NT2/D1 (cell line): Measurements from ENCODE around the gene PSME4.

Source experiments
- SUZ12 ChIP-seq: IDR thresholded peaks from 2 replicates; pipeline ENCODE4 v1.6.1; 2011; ENCODE audit not compliant: insufficient read length, insufficient read depth; ENCODE audit errors: extremely low read depth
- YY1 ChIP-seq: IDR thresholded peaks from 2 replicates; pipeline ENCODE4 v1.6.1; 2011; ENCODE audit not compliant: insufficient read length, insufficient read depth
- ZNF274 ChIP-seq: IDR thresholded peaks from 2 replicates; pipeline ENCODE4 v1.6.1; 2011; ENCODE audit warnings: mild to moderate bottlenecking, low read depth, low read length

DNA sequence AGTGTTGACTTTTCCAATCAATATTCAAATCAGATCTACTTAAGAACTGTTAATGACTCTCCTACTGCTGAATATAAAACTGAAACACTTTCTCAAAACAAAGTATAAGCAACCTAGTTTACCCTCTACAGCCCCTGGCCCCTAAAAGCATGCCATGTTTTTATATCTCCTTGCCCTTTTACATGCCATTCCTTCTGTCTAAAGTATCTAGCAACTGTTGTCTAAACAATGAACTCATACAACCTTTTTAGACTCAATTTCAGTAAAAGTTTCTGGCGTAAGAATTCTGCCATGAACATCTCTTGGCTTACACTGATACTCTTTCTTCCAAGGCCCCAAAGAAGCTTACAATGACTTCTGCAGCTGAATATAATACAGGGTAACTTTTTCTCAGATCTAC is 63.2 kb downstream of the PSME4 start:
- TF ChIP-seq YY1, result no peak
- no peak for TF ChIP-seq ZNF274
- TF ChIP-seq SUZ12, result no peak
